OCI-LY1 (cell line): ENCODE measurements around the gene RRAGD.

Experiments
- H2AFZ ChIP-seq: fragments of 200-600 bp; sonication (generic), shearing (Covaris generic); 2 replicates; pipeline ENCODE4 v1.6.0; 2014; ENCODE audit warnings: antibody characterized with exemption, mild to moderate bottlenecking, low read length
- H3F3A ChIP-seq: fragments of 200-600 bp; sonication (generic), shearing (Covaris generic); 2 replicates; pipeline ENCODE4 v1.6.0; 2014; ENCODE audit warnings: mild to moderate bottlenecking, antibody characterized with exemption, low read length, moderate library complexity; ENCODE audit not compliant: insufficient read depth
- H3K27ac ChIP-seq: fragments of 200-600 bp; sonication (generic); 2 replicates; pipeline ENCODE4 v1.5.1; 2014; ENCODE audit warnings: low read length, mixed run types, mild to moderate bottlenecking, low read depth; ENCODE audit not compliant: poor library complexity, severe bottlenecking
- H3K27me3 ChIP-seq: fragments of 200-600 bp; sonication (generic); 2 replicates; pipeline ENCODE4 v1.6.0; 2014; ENCODE audit warnings: antibody characterized with exemption, mild to moderate bottlenecking, low read length, moderate library complexity; ENCODE audit not compliant: insufficient read depth
- H3K36me3 ChIP-seq: fragments of 200-600 bp; sonication (generic); 2 replicates; pipeline ENCODE4 v1.6.1; 2014; ENCODE audit warnings: mild to moderate bottlenecking, antibody characterized with exemption, low read length, moderate library complexity, mixed read lengths; ENCODE audit not compliant: insufficient read depth
- H3K4me1 ChIP-seq: fragments of 200-600 bp; sonication (generic); 2 replicates; pipeline ENCODE4 v1.5.1; 2014; ENCODE audit warnings: mild to moderate bottlenecking, low read length, moderate library complexity; ENCODE audit not compliant: insufficient read depth, severe bottlenecking
- H3K4me2 ChIP-seq: fragments of 200-600 bp; sonication (generic), shearing (Covaris generic); 2 replicates; pipeline ENCODE4 v1.6.1; 2014; ENCODE audit warnings: low read length
- H3K4me3 ChIP-seq: fragments of 200-600 bp; sonication (generic); 2 replicates; pipeline ENCODE4 v1.5.1; 2014; ENCODE audit warnings: low read length, low read depth, mild to moderate bottlenecking, mixed read lengths; ENCODE audit not compliant: poor library complexity, severe bottlenecking
- H3K79me2 ChIP-seq: fragments of 200-600 bp; shearing (Covaris generic); 2 replicates; pipeline ENCODE4 v1.6.1; 2016; ENCODE audit warnings: mixed run types, low read length, mixed read lengths; ENCODE audit not compliant: insufficient read depth
- H3K9ac ChIP-seq: fragments of 200-600 bp; sonication (generic), shearing (Covaris generic); 2 replicates; pipeline ENCODE4 v1.6.1; 2014; ENCODE audit warnings: mild to moderate bottlenecking, low read length, mixed read lengths
- H3K9me2 ChIP-seq: fragments of 200-600 bp; sonication (generic), shearing (Covaris generic); 2 replicates; pipeline ENCODE4 v1.6.1; 2014; ENCODE audit warnings: low read depth, mild to moderate bottlenecking, low read length, mixed read lengths
- H3K9me3 ChIP-seq: fragments of 200-600 bp; shearing (Covaris generic); 2 replicates; pipeline ENCODE4 v1.6.1; 2014; ENCODE audit warnings: low read length, mixed read lengths
- H4K20me1 ChIP-seq: fragments of 200-600 bp; sonication (generic), shearing (Covaris generic); 2 replicates; pipeline ENCODE4 v1.6.0; 2016; ENCODE audit warnings: mild to moderate bottlenecking, low read length; ENCODE audit not compliant: insufficient read depth
- EZH2 ChIP-seq: fragments of 200-600 bp; sonication (generic), shearing (Covaris generic); IDR thresholded peaks from 2 replicates; pipeline ENCODE4 v1.8.0; 2017; ENCODE audit warnings: borderline replicate concordance, mixed run types, mild to moderate bottlenecking, antibody characterized with exemption, low read length, moderate library complexity, mixed read lengths
- TF ChIP-seq, protein P1 (sequence below): fragments of 200-600 bp; sonication (generic), shearing (Covaris generic); IDR thresholded peaks from 2 replicates; pipeline ENCODE4 v1.5.1; 2017; ENCODE audit warnings: mild to moderate bottlenecking, antibody characterized with exemption, low read length, moderate library complexity, mixed read lengths

RRAGD gene

DNA sequence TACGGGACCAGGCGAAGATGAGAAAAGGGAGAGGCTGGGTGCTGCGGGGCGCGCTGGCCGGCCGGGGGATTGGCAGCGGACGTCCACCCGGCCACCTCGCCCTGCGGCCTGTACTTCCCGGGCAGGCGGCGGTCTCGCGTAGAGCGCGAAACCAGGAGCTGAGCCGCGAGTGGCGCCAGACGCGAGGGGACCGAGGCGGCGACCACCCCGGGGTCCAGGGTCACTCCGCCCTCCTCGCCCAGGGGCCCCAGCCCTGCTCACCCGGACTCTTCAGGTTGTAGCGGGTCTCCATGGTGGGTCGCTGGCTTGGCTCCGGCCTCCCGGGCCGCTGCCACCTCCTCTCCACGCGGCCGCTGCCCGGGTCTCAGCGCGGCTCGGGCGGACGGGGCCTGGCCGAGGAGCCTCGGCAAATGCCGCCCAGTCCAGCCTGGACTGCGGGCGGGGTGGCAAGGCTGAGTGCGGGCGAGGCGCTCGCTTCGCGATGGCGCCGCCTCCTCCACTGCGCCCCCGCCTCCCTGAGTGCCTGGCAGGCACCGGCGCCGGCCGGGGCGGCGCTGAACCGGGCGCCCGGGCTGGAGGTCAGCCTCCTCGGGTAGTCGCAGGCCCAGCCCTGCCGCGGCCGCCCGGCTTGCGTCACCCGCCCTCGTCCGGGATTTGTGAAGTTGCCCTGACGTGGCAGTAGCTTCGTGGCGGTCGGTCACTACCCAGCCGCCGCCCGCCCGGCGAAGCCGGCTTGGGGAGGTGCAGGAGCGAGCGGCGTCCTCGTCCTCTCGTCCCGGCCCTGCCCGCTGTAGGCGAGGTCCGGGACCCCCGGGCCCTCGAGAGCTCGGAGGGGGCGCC lies 59.6 kb downstream of the RRAGD start, which contains the start of gene UBE2J1:
UBE2J1 (minus strand) TSS at position 445 of the 840 bp plus-strand sequence; CDS start at position 292, 153 bp downstream.
- Histone ChIP-seq H3K27ac (peak within 1 kb of the TSS; percentile 100), H3K4me3 (peak within 1 kb of the TSS; percentile 79), H3K79me2 (peaks cover 58% of the 10 kb centered on the region), H3K9me2 (no peaks in the 10 kb centered on the region), H3K4me1 (peaks cover 77% of the 10 kb centered on the region), H4K20me1 (no peaks in the 10 kb centered on the region), H2AFZ (no peak within 1 kb of the TSS), H3K9me3 (no peaks in the 10 kb centered on the region), H3K9ac (peak within 1 kb of the TSS; percentile 93), H3K36me3 (peaks cover 35% of the 10 kb centered on the region), H3K4me2 (peak within 1 kb of the TSS; percentile 77), H3K27me3 (no peaks in the 10 kb centered on the region), H3F3A (peaks cover 13% of the 10 kb centered on the region; the same call in 1 of the 2 replicates)
- no peak for TF ChIP-seq EZH2

- TF ChIP-seq, protein P1, sequence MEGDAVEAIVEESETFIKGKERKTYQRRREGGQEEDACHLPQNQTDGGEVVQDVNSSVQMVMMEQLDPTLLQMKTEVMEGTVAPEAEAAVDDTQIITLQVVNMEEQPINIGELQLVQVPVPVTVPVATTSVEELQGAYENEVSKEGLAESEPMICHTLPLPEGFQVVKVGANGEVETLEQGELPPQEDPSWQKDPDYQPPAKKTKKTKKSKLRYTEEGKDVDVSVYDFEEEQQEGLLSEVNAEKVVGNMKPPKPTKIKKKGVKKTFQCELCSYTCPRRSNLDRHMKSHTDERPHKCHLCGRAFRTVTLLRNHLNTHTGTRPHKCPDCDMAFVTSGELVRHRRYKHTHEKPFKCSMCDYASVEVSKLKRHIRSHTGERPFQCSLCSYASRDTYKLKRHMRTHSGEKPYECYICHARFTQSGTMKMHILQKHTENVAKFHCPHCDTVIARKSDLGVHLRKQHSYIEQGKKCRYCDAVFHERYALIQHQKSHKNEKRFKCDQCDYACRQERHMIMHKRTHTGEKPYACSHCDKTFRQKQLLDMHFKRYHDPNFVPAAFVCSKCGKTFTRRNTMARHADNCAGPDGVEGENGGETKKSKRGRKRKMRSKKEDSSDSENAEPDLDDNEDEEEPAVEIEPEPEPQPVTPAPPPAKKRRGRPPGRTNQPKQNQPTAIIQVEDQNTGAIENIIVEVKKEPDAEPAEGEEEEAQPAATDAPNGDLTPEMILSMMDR, result no peak
- no peak for TF ChIP-seq EZH2
- Histone ChIP-seq H2AFZ (no peak overlapping the region), H3K36me3 (peaks cover 35% of the 10 kb centered on the region), H3F3A (peaks cover 8% of the 10 kb centered on the region; the same call in 1 of the 2 replicates), H3K4me2 (peak overlapping the region; percentile 77), H3K4me3 (peak overlapping the region; percentile 79), H3K27me3 (no peaks in the 10 kb centered on the region), H3K9me2 (no peaks in the 10 kb centered on the region), H3K27ac (peak overlapping the region; percentile 100), H4K20me1 (no peaks in the 10 kb centered on the region), H3K9me3 (no peaks in the 10 kb centered on the region), H3K9ac (peak overlapping the region; percentile 93), H3K4me1 (peaks cover 77% of the 10 kb centered on the region), H3K79me2 (peaks cover 66% of the 10 kb centered on the region)
These were observed 60.3 kb downstream of the RRAGD start for GRCh38 chr6:89351671-89352277.

DNA sequence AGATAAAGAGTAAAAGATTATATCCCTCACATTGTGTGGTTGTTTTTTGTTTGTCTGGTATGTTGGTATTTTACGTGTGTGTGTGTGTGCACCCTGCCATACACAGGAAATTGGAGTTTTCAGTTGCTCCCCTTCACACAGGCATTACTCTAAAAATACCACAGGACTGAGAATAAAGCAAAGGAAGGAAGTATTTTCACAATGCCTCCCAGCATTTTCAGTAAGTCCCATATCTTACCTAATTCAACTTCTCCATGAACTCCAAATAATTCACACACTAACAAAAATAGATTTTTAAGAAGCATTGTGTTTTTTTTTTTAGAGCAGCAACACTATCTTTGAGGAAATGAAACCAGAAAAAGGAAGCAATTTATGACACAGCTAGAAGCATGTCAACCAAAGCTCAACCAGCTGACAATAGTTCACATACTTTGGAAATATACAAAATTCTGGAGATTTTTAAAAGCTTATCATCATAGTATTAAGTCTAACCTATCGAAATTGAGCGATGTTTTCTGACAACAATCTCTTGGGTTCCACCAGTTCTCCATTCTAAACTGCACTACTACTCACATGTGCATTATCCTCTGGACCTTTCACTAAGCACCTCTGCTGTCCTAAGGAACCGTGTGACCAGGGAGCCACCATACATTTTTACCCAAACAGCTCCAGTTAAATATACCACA lies 61.6 kb downstream of the RRAGD start:
- Histone ChIP-seq H3K79me2 (peaks cover 79% of the 10 kb centered on the region), H3K4me2 (peak overlapping the region; percentile 77), H3K9ac (peak overlapping the region; percentile 93), H3F3A (no peaks in the 10 kb centered on the region), H3K9me3 (no peaks in the 10 kb centered on the region), H4K20me1 (no peaks in the 10 kb centered on the region), H3K4me3 (peak overlapping the region; percentile 79), H3K36me3 (peaks cover 35% of the 10 kb centered on the region), H3K9me2 (no peaks in the 10 kb centered on the region), H3K27me3 (no peaks in the 10 kb centered on the region), H3K27ac (peak overlapping the region; percentile 100), H3K4me1 (peaks cover 76% of the 10 kb centered on the region), H2AFZ (no peak overlapping the region)
- TF ChIP-seq, protein P1, result no peak
- no peak for TF ChIP-seq EZH2
